Measurements from ENCODE around the gene SCUBE1.

- TF ChIP-seq POLR2A (IDR thresholded peaks at IDR 0.05; ENCODE audit: low read depth, low read length) (no peak), EZH2 (IDR thresholded peaks at IDR 0.05; ENCODE audit: borderline replicate concordance, low read depth, low read length, severe bottlenecking) (no peak), POLR2AphosphoS5 (IDR thresholded peaks at IDR 0.05; ENCODE audit: insufficient read depth, low read depth, low read length) (no peak), FOS (IDR thresholded peaks at IDR 0.05; ENCODE audit: borderline replicate concordance, insufficient read depth, low read length) (no peak)
- TF ChIP-seq, protein P1, sequence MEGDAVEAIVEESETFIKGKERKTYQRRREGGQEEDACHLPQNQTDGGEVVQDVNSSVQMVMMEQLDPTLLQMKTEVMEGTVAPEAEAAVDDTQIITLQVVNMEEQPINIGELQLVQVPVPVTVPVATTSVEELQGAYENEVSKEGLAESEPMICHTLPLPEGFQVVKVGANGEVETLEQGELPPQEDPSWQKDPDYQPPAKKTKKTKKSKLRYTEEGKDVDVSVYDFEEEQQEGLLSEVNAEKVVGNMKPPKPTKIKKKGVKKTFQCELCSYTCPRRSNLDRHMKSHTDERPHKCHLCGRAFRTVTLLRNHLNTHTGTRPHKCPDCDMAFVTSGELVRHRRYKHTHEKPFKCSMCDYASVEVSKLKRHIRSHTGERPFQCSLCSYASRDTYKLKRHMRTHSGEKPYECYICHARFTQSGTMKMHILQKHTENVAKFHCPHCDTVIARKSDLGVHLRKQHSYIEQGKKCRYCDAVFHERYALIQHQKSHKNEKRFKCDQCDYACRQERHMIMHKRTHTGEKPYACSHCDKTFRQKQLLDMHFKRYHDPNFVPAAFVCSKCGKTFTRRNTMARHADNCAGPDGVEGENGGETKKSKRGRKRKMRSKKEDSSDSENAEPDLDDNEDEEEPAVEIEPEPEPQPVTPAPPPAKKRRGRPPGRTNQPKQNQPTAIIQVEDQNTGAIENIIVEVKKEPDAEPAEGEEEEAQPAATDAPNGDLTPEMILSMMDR (IDR thresholded peaks at IDR 0.05; ENCODE audit: extremely low read depth in 1 of 2, insufficient read depth in 1 of 2, low read depth in 1 of 2, low read length in 2 of 2): no peak
These were observed 75.1 kb downstream of the SCUBE1 start for GRCh38 chr22:43267981-43268660.

All from endothelial cell of umbilical vein (primary cell).